ENCODE measurements around the gene TMEM130. TPM values are rescaled to one million over a fixed set of nuclear protein-coding genes. Genes with fewer than 3 reads are reported as not detected.

Gene TMEM130
- total RNA-seq, 2 donors from 2014 or later: 0.36 to 83.6 TPM

- Histone ChIP-seq H3K27me3 (replicated peaks; ENCODE audit: insufficient read depth) (no peaks in the 10 kb centered on the region), H3K9me3 (no peaks in the 10 kb centered on the region), H3K27ac (no peak overlapping the region), H3K4me3 (no peak overlapping the region), H3K36me3 (no peaks in the 10 kb centered on the region), H3K4me1 (replicated peaks) (no peaks in the 10 kb centered on the region)
- TF ChIP-seq CTCF (IDR thresholded peaks at IDR 0.05): peak in 3 of 4 experiments; percentile 15 to 54 (median 24)
- TF ChIP-seq POLR2A (IDR thresholded peaks at IDR 0.05): no peak
- 29% methylated on average over 10 of the region's 10 CpGs for WGBS
- DNase-seq (ENCODE audit: low spot score): no peak
- intact Hi-C loops (cut with DNase I): no loop called here
These were observed 32.8 kb downstream of the TMEM130 start for GRCh38 chr7:98836811-98837629.

GRCh38 chr7:98834949-98835348, 34.9 kb downstream of the TMEM130 start:
- H3K36me3 ChIP-seq: no peaks in the 10 kb centered on the region
- no peak for TF ChIP-seq CTCF (IDR thresholded peaks at IDR 0.05)
- no peak for TF ChIP-seq POLR2AphosphoS5 (IDR thresholded peaks at IDR 0.05)
- no peak for TF ChIP-seq POLR2A (IDR thresholded peaks at IDR 0.05)
- intact Hi-C loops (cut with DNase I): no loop called here
- no peaks in the 10 kb centered on the region for H3K9me3 ChIP-seq
- WGBS: 80% methylated on average over 8 of the region's 8 CpGs
- no peak overlapping the region for H3K27ac ChIP-seq
- no peak for DNase-seq (ENCODE audit: low spot score)
- no peaks in the 10 kb centered on the region for H3K4me1 ChIP-seq (replicated peaks)
- H3K4me3 ChIP-seq: no peak overlapping the region
- H3K27me3 ChIP-seq (replicated peaks; ENCODE audit: insufficient read depth): no peaks in the 10 kb centered on the region

- Histone ChIP-seq H3K27ac (no peak overlapping the region), H3K4me1 (replicated peaks) (no peaks in the 10 kb centered on the region), H3K4me3 (no peak overlapping the region), H3K27me3 (replicated peaks; ENCODE audit: insufficient read depth) (no peaks in the 10 kb centered on the region), H3K36me3 (no peaks in the 10 kb centered on the region), H3K9me3 (no peaks in the 10 kb centered on the region)
- intact Hi-C loops (cut with DNase I): no loop called here
- DNase-seq (ENCODE audit: low spot score): no peak
- 94% methylated on average over 2 of the region's 2 CpGs for whole genome bisulfite sequencing
- no peak for TF ChIP-seq POLR2AphosphoS5 (IDR thresholded peaks at IDR 0.05)
- TF ChIP-seq POLR2A (IDR thresholded peaks at IDR 0.05): no peak
- TF ChIP-seq CTCF (IDR thresholded peaks at IDR 0.05): no peak
These were observed 36.8 kb downstream of the TMEM130 start for GRCh38 chr7:98833022-98833421.

GRCh38 chr7:98831641-98832221, 38.1 kb downstream of the TMEM130 start:
- no peak for DNase-seq (ENCODE audit: low spot score)
- WGBS: 84% methylated on average over 8 of the region's 8 CpGs
- intact Hi-C loops (cut with DNase I): no loop called here

More at GRCh38 chr7:98831641-98832221, 38.1 kb downstream of the TMEM130 start:
- Histone ChIP-seq H3K4me3 (no peak overlapping the region), H3K4me1 (replicated peaks) (no peaks in the 10 kb centered on the region), H3K36me3 (no peaks in the 10 kb centered on the region), H3K27me3 (replicated peaks; ENCODE audit: insufficient read depth) (no peaks in the 10 kb centered on the region), H3K27ac (no peak overlapping the region), H3K9me3 (no peaks in the 10 kb centered on the region)
- TF ChIP-seq POLR2A (IDR thresholded peaks at IDR 0.05): no peak
- TF ChIP-seq CTCF (IDR thresholded peaks at IDR 0.05): peak in 1 of 4 experiments; percentile 55

All from prostate gland (tissue), 2 donors.